ENCODE results near the gene TASP1.

The TASP1 gene

DNA sequence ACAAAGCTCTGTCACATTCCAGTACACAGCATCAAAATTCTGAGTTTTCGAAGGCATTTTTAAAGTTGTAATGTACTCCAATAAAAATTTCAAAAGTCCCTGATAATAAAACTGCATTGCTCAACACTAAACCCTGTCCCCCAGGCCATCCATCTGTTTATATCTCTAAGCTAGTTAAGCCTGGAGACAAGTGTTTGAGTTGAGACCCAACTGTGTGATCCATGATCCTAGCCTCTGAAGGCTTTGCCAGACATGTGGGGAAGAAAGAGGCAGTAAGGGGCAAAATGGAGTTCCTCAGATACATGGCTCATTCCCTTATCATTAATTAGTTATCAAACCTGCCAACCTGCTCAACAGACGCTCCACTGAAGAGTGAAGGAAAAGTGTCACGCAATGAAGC lies 219.3 kb downstream of the TASP1 start:
- no peaks in the 10 kb centered on the region for H4K20me1 ChIP-seq (ENCODE audit: insufficient read depth, low read length)
- peaks cover 74% of the 10 kb centered on the region for H3K36me3 ChIP-seq (ENCODE audit: insufficient read depth, low read length)
- peaks cover 58% of the 10 kb centered on the region for H3K79me2 ChIP-seq (ENCODE audit: insufficient read depth, low read length)
- no peak overlapping the region for H3K9ac ChIP-seq (ENCODE audit: low read depth, low read length)
- no peak overlapping the region for H3K4me3 ChIP-seq (ENCODE audit: low read depth in 1 of 2, low read length in 2 of 2)
- H3K4me2 ChIP-seq (ENCODE audit: insufficient read depth, low read length): no peak overlapping the region
- H3K9me3 ChIP-seq (ENCODE audit: insufficient read depth, low read length, severe bottlenecking): no peaks in the 10 kb centered on the region
- TF ChIP-seq, protein P1, sequence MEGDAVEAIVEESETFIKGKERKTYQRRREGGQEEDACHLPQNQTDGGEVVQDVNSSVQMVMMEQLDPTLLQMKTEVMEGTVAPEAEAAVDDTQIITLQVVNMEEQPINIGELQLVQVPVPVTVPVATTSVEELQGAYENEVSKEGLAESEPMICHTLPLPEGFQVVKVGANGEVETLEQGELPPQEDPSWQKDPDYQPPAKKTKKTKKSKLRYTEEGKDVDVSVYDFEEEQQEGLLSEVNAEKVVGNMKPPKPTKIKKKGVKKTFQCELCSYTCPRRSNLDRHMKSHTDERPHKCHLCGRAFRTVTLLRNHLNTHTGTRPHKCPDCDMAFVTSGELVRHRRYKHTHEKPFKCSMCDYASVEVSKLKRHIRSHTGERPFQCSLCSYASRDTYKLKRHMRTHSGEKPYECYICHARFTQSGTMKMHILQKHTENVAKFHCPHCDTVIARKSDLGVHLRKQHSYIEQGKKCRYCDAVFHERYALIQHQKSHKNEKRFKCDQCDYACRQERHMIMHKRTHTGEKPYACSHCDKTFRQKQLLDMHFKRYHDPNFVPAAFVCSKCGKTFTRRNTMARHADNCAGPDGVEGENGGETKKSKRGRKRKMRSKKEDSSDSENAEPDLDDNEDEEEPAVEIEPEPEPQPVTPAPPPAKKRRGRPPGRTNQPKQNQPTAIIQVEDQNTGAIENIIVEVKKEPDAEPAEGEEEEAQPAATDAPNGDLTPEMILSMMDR (IDR thresholded peaks at IDR 0.05; ENCODE audit: borderline replicate concordance, extremely low read depth, low read length, poor library complexity, severe bottlenecking): no peak
- no peak for TF ChIP-seq EZH2 (IDR thresholded peaks at IDR 0.05; ENCODE audit: borderline replicate concordance, low read depth, low read length, severe bottlenecking)
- DNase-seq (no peak), ATAC-seq (ENCODE audit: insufficient read depth, low read depth) (no peak)
- no peaks in the 10 kb centered on the region for H3K4me1 ChIP-seq (ENCODE audit: insufficient read depth, low read length)
- H3K27ac ChIP-seq (ENCODE audit: low read length): no peak overlapping the region
- H3K27me3 ChIP-seq (ENCODE audit: insufficient read depth, low read length, poor library complexity): no peaks in the 10 kb centered on the region
- H2AFZ ChIP-seq (ENCODE audit: low read depth, low read length): no peak overlapping the region

GRCh38 chr20:13418263-13419229 lies 220.2 kb downstream of the TASP1 start:
- no peaks in the 10 kb centered on the region for H3K9me3 ChIP-seq (ENCODE audit: insufficient read depth, low read length, severe bottlenecking)
- no peaks in the 10 kb centered on the region for H3K4me1 ChIP-seq (ENCODE audit: insufficient read depth, low read length)
- H3K27me3 ChIP-seq (ENCODE audit: insufficient read depth, low read length, poor library complexity): no peaks in the 10 kb centered on the region
- H3K36me3 ChIP-seq (ENCODE audit: insufficient read depth, low read length): peaks cover 77% of the 10 kb centered on the region
- ATAC-seq (ENCODE audit: insufficient read depth, low read depth) (no peak), DNase-seq (no peak)
- 0 out of 2 replicates have a peak overlapping the region, but pooled peaks have one; percentile 0 for H3K27ac ChIP-seq (ENCODE audit: low read length)
- peaks cover 49% of the 10 kb centered on the region for H3K79me2 ChIP-seq (ENCODE audit: insufficient read depth, low read length)
- TF ChIP-seq, protein P1 (IDR thresholded peaks at IDR 0.05; ENCODE audit: borderline replicate concordance, extremely low read depth, low read length, poor library complexity, severe bottlenecking): no peak
- TF ChIP-seq EZH2 (IDR thresholded peaks at IDR 0.05; ENCODE audit: borderline replicate concordance, low read depth, low read length, severe bottlenecking): no peak
- no peak overlapping the region for H3K4me3 ChIP-seq (ENCODE audit: low read depth in 1 of 2, low read length in 2 of 2)
- no peak overlapping the region for H3K4me2 ChIP-seq (ENCODE audit: insufficient read depth, low read length)
- H2AFZ ChIP-seq (ENCODE audit: low read depth, low read length): no peak overlapping the region
- no peak overlapping the region for H3K9ac ChIP-seq (ENCODE audit: low read depth, low read length)
- no peaks in the 10 kb centered on the region for H4K20me1 ChIP-seq (ENCODE audit: insufficient read depth, low read length)

- no peaks in the 10 kb centered on the region for H4K20me1 ChIP-seq (ENCODE audit: insufficient read depth, low read length)
- H2AFZ ChIP-seq (ENCODE audit: low read depth, low read length): no peak overlapping the region
- no peaks in the 10 kb centered on the region for H3K27me3 ChIP-seq (ENCODE audit: insufficient read depth, low read length, poor library complexity)
- H3K4me2 ChIP-seq (ENCODE audit: insufficient read depth, low read length): no peak overlapping the region
- H3K36me3 ChIP-seq (ENCODE audit: insufficient read depth, low read length): peaks cover 84% of the 10 kb centered on the region
- no peaks in the 10 kb centered on the region for H3K9me3 ChIP-seq (ENCODE audit: insufficient read depth, low read length, severe bottlenecking)
- no peak overlapping the region for H3K4me3 ChIP-seq (ENCODE audit: low read depth in 1 of 2, low read length in 2 of 2)
- no peak overlapping the region for H3K9ac ChIP-seq (ENCODE audit: low read depth, low read length)
- H3K27ac ChIP-seq (ENCODE audit: low read length): no peak overlapping the region
- DNase-seq: no peak
- peaks cover 35% of the 10 kb centered on the region for H3K79me2 ChIP-seq (ENCODE audit: insufficient read depth, low read length)
- TF ChIP-seq, protein P1 (IDR thresholded peaks at IDR 0.05; ENCODE audit: borderline replicate concordance, extremely low read depth, low read length, poor library complexity, severe bottlenecking): no peak
- TF ChIP-seq EZH2 (IDR thresholded peaks at IDR 0.05; ENCODE audit: borderline replicate concordance, low read depth, low read length, severe bottlenecking): no peak
- no peak for ATAC-seq (ENCODE audit: insufficient read depth, low read depth)
- H3K4me1 ChIP-seq (ENCODE audit: insufficient read depth, low read length): no peaks in the 10 kb centered on the region
Measured at GRCh38 chr20:13416531-13416930, 222.2 kb downstream of the TASP1 start.

Measured in DND-41 (cell line).